ENCODE results near the gene UPK2. TPM values are rescaled to one million over a fixed set of nuclear protein-coding genes. Genes with fewer than 3 reads are reported as not detected.
A peak's percentile ranks its signal among the peaks of the same experiment; 100 is the strongest.

UPK2 gene
- total and polyA plus RNA-seq, 2 of the 13 experiments (the other 11 are each of a cell fraction or from before 2014, with no cell fraction given), result not detected

GRCh38 chr11:118921121-118921928 lies 34.8 kb upstream of the UPK2 start (continued):
- peak; percentile 55; the same call in 1 of the 2 replicates for TF ChIP-seq TFAP4 (IDR thresholded peaks at IDR 0.05; ENCODE audit: borderline replicate concordance, low read depth)
- peak; percentile 59 for TF ChIP-seq POLR2AphosphoS5 (IDR thresholded peaks at IDR 0.05; ENCODE audit: low read depth, low read length)
- no peak for TF ChIP-seq BCLAF1 (IDR thresholded peaks at IDR 0.05)
- TF ChIP-seq ZNF441 (CRISPR knock-in tag; IDR thresholded peaks at IDR 0.05; ENCODE audit: borderline replicate concordance), result 0 out of 2 replicates have a peak, but pooled peaks have one; percentile 31
- peak; percentile 75; the same call in 1 of the 2 replicates for TF ChIP-seq RERE (CRISPR knock-in tag; IDR thresholded peaks at IDR 0.05; ENCODE audit: low read depth)
- 0 out of 2 replicates have a peak, but pooled peaks have one; percentile 30 for TF ChIP-seq ZNF639 (CRISPR knock-in tag; conservative IDR thresholded peaks at IDR 0.05)
- peak; percentile 64; the same call in 1 of the 2 replicates for TF ChIP-seq ZSCAN9 (CRISPR knock-in tag; IDR thresholded peaks at IDR 0.05; ENCODE audit: borderline replicate concordance)
- TF ChIP-seq ATF5 (CRISPR knock-in tag; IDR thresholded peaks at IDR 0.05; ENCODE audit: low read depth), result no peak
- TF ChIP-seq ZMYM2 (CRISPR knock-in tag; IDR thresholded peaks at IDR 0.05), result no peak
- 0 out of 2 replicates have a peak, but pooled peaks have one; percentile 47 for TF ChIP-seq ZNF124 (CRISPR knock-in tag; IDR thresholded peaks at IDR 0.05)
- TF ChIP-seq NFKBIZ (CRISPR knock-in tag; IDR thresholded peaks at IDR 0.05), result peak; percentile 64
- TF ChIP-seq MTA1 (CRISPR knock-in tag; IDR thresholded peaks at IDR 0.05; ENCODE audit: borderline replicate concordance), result no peak
- TF ChIP-seq GPN1 (CRISPR knock-in tag; IDR thresholded peaks at IDR 0.05; ENCODE audit: borderline replicate concordance), result no peak
- no peak for TF ChIP-seq DNMT3B (CRISPR knock-in tag; conservative IDR thresholded peaks at IDR 0.05)
- TF ChIP-seq ZNF772 (CRISPR knock-in tag; IDR thresholded peaks at IDR 0.05), result no peak
- TF ChIP-seq FOXJ3 (CRISPR knock-in tag; IDR thresholded peaks at IDR 0.05; ENCODE audit: borderline replicate concordance), result no peak
- 0 out of 2 replicates have a peak, but pooled peaks have one; percentile 70 for TF ChIP-seq KDM6A (CRISPR knock-in tag; IDR thresholded peaks at IDR 0.05; ENCODE audit: low read depth)

All from HepG2 (cell line).